ENCODE data around the gene P4HA2. TPM values are rescaled to one million over a fixed set of nuclear protein-coding genes. Genes with fewer than 3 reads are reported as not detected.
A peak's percentile ranks its signal among the peaks of the same experiment; 100 is the strongest.

The P4HA2 gene
- total RNA-seq, 1 experiment from 2014 or later = 222 TPM

GRCh38 chr5:132260051-132260450 is 32.4 kb upstream of the P4HA2 start:
- DNase-seq (ENCODE audit: low read depth in 1 of 2, low spot score in 2 of 2) = peak; percentile 57 to 58

DNA sequence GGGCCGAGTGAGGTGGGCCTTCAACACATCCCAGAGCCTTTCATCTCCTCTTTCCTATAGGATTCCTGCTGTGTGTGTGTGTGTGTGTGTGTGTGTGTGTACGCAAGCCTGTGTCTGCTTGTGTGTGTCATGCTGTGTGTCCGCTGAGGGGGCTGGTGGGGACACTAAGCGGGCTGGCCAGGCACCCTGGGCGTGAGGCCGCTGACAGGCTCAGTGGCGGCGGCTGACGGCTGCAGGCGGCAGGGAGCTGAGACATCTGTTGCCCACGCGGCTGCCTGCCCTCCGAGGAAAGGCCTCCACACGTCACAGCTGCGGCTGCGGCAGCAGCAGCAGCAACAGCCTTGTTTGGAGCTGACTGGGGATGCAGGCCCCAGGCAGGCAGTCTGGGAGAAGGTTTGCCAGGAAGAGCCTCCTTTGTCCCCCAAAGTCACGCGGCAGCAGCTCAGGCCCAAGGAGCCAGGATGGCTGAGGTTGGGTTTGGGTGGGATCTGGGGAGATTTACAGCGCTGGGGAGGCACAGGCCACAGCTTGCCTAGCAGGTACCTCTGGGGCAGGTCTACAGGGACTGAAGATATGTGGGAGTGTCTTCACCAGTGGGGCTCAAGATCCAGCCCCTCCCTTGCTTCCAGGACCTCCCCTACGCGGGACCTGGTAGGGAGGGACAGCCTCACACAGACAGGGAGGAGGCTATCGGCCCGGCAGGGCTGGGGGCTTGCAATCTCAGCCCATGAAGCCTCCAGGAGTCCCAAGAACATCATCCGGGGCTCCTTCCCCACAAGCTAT is 31.6 kb upstream of the P4HA2 start:
- Histone ChIP-seq H3K4me1 (replicated peaks) (peaks cover 72% of the 10 kb centered on the region), H3K27ac (peak overlapping the region; percentile 77), H3K4me3 (peak overlapping the region; percentile 80), H3K27me3 (replicated peaks) (no peaks in the 10 kb centered on the region), H3K36me3 (peaks cover 48% of the 10 kb centered on the region), H3K9me3 (replicated peaks) (no peaks in the 10 kb centered on the region)
- DNase-seq (ENCODE audit: low read depth in 1 of 2, low spot score in 2 of 2) = peak; percentile 79 to 90

More at GRCh38 chr5:132260051-132260450, 32.4 kb upstream of the P4HA2 start:
- no peaks in the 10 kb centered on the region for H3K9me3 ChIP-seq (replicated peaks)
- peak overlapping the region; percentile 77 for H3K27ac ChIP-seq
- peak overlapping the region; percentile 80; the same call in 1 of the 2 replicates for H3K4me3 ChIP-seq
- H3K4me1 ChIP-seq (replicated peaks) = peaks cover 80% of the 10 kb centered on the region
- H3K36me3 ChIP-seq = peaks cover 55% of the 10 kb centered on the region
- no peaks in the 10 kb centered on the region for H3K27me3 ChIP-seq (replicated peaks)

DNA sequence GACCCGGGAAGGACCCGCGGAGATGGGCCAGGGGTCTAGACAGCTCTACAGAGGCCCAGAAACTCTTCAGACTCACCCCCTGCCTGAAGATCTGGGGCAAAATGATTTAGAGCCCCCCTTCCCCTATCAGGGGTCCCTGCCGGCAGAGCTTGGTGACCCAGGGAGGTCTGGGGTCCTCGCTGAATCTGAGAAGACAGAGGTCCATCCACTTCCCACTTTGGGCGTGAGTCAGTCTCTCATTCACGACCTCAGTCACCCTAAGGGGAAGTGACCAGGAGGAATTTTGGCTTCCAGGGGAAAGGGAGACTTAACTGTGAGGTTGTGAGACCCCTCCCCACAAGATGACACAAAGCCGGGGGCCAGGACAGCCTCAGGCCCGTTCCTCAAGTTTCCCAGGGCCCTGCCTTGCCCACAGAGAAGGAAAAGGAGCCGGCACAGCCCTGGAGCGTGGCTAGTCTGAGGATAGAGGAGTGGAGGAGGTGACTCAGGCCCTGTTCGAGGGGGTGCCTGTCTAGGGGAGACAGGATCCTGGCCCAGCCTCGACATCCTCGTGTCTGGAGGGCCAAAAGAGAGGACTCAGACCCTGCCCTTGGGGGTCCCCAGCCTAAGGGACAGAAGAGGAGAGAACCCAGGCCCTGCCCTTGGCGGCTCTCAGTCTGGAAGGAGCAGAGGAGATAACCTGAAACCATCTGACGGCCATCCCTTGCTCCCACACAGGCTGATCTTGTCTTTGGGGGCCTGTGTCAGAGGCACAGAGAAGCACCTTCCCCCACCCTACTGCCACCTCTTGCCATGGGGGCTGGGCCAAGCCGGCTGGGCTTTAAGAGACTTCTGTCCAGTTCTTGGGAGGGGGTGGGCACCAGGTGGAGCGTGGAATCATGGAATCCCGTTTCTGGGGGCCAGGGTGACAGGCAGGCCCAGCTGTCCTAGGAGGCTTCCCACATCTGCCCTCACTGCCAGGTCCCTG is 30.7 kb upstream of the P4HA2 start:
- Histone ChIP-seq H3K4me3 (peak overlapping the region; percentile 80), H3K36me3 (peaks cover 39% of the 10 kb centered on the region), H3K27me3 (replicated peaks) (no peaks in the 10 kb centered on the region), H3K9me3 (replicated peaks) (no peaks in the 10 kb centered on the region), H3K4me1 (replicated peaks) (peaks cover 64% of the 10 kb centered on the region), H3K27ac (peak overlapping the region; percentile 77)
- peak; percentile 77 to 85 for DNase-seq (ENCODE audit: low read depth in 1 of 2, low spot score in 2 of 2)

DNA sequence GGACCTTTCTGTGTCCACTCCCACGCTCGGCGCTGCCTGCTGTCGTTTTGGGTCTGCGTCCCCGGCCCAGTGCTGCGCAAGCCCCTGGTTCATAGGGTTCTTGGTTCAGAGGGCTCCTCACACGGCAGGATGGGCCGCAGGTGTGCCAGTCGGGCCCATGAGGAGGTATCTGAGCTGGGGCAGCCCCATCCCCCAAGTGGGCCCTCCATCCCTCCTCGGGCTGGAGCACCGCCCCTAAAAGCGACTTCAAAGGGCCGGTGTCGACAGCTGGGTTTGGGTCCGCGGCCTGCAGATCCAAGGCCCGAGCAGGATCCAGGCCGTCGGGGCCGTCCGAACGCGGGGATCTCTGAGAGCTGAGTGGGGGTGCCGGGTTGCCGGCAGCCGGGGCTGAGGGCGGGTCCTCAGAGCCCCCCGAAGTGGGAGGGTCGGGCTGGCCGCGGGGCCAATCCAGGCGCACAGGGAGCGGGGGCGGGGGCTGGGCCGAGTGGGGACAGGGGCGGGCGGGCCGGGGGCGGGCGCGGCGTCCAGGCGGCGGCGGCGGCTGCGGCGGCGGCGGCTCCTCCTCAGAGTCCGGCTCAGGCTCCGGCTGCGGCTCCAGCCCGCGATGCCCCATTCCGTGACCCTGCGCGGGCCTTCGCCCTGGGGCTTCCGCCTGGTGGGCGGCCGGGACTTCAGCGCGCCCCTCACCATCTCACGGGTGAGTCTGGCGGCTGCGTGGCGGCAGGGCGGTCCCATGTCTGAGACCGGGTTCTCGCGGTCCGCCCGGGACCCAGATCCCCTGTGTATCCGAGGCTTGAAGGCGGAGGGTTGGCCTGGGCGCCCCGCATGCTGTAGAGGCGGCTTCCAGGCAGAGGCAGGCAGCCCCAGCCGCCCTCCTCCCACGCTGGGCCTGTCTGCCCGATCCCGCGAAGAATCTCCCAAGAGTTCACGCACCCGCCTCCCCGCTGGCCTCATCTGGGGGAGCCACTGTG is 29.8 kb upstream of the P4HA2 start, which contains the start of gene PDLIM4:
Gene PDLIM4 (plus strand): TSS at position 566 of the 971 bp plus-strand sequence. CDS start 39 bp downstream, at position 605.
- Histone ChIP-seq H3K4me1 (replicated peaks) (peaks cover 54% of the 10 kb centered on the region), H3K27ac (peak within 1 kb of the TSS; percentile 77), H3K4me3 (peak within 1 kb of the TSS; percentile 80), H3K36me3 (peaks cover 30% of the 10 kb centered on the region), H3K9me3 (replicated peaks) (no peaks in the 10 kb centered on the region), H3K27me3 (replicated peaks) (no peaks in the 10 kb centered on the region)
- DNase-seq (ENCODE audit: low read depth in 1 of 2, low spot score in 2 of 2) = peak; percentile 67 to 77

DNA sequence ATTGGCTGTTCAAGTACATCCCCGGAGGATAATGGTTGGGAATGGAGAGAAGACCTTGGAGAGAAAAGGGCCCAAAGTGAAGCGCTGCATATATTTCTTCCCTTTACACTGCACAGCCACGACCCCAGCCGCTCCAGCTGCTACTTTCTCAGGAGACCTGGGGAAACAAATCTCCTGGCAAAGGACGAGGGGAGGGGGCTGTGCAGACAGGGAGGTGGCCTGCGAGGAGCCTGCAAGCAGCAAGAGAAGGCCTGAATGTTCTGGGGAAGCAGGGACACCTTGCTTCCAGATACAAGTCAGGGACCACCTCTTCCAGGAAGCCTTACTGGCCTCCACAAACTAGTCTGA is 29.1 kb upstream of the P4HA2 start:
- H3K4me3 ChIP-seq = peak overlapping the region; percentile 80
- H3K36me3 ChIP-seq = peaks cover 23% of the 10 kb centered on the region
- peak in 1 of 2 experiments; percentile 41 for DNase-seq (ENCODE audit: low read depth in 1 of 2, low spot score in 2 of 2)
- no peak overlapping the region for H3K27ac ChIP-seq
- H3K27me3 ChIP-seq (replicated peaks) = no peaks in the 10 kb centered on the region
- peaks cover 47% of the 10 kb centered on the region for H3K4me1 ChIP-seq (replicated peaks)
- no peaks in the 10 kb centered on the region for H3K9me3 ChIP-seq (replicated peaks)

DNA sequence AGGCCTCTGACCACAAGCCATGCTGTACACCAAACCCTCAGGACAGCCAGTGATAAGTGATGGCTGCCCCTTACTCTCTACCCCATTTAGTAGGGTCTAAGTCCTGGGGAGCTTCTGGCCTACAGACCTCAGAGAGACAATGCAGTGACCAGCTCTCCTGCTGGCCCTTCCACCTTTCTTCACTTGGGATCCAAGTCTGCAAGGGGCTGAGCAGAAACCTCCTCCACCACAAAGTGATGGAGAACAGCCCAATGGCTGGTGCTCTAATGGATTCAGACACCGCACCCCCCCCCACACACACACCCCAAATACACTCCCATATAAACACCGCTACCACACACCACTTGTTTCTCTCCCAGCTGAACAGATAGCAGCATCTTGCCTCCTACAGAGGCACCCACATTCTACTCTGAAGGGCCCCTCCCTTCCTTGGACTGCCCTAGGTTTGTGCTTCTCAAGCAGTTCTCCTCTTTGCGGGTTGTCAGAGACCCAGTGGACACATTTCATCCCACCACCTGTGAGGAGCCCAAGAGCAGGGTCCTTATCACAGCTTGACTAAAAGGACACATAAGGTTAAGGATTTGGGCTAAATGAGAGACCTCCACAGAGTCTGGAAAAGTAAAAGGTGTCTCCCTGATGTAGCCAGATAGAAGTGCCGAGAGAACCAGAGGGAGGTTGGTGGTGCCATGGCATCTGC is 28.6 kb upstream of the P4HA2 start:
- H3K4me1 ChIP-seq (replicated peaks) = peaks cover 45% of the 10 kb centered on the region
- peaks cover 19% of the 10 kb centered on the region for H3K36me3 ChIP-seq
- H3K27me3 ChIP-seq (replicated peaks) = no peaks in the 10 kb centered on the region
- no peaks in the 10 kb centered on the region for H3K9me3 ChIP-seq (replicated peaks)
- no peak overlapping the region for H3K27ac ChIP-seq
- H3K4me3 ChIP-seq = no peak overlapping the region
- peak in 1 of 2 experiments; percentile 34 for DNase-seq (ENCODE audit: low read depth in 1 of 2, low spot score in 2 of 2)

GRCh38 chr5:132254321-132254977 is 26.8 kb upstream of the P4HA2 start:
- H3K27me3 ChIP-seq (replicated peaks) = no peaks in the 10 kb centered on the region
- DNase-seq (ENCODE audit: low read depth in 1 of 2, low spot score in 2 of 2) = peak in 1 of 2 experiments; percentile 40
- no peak overlapping the region for H3K27ac ChIP-seq
- no peak overlapping the region for H3K4me3 ChIP-seq
- peaks cover 6% of the 10 kb centered on the region for H3K36me3 ChIP-seq
- H3K4me1 ChIP-seq (replicated peaks) = peaks cover 27% of the 10 kb centered on the region
- H3K9me3 ChIP-seq (replicated peaks) = no peaks in the 10 kb centered on the region

GRCh38 chr5:132253452-132254320 is 26.0 kb upstream of the P4HA2 start:
- no peaks in the 10 kb centered on the region for H3K27me3 ChIP-seq (replicated peaks)
- peaks cover 4% of the 10 kb centered on the region; the same call in 1 of the 2 replicates for H3K36me3 ChIP-seq
- peak in 1 of 2 experiments; percentile 42 for DNase-seq (ENCODE audit: low read depth in 1 of 2, low spot score in 2 of 2)
- H3K27ac ChIP-seq = no peak overlapping the region
- no peaks in the 10 kb centered on the region for H3K9me3 ChIP-seq (replicated peaks)
- peaks cover 19% of the 10 kb centered on the region for H3K4me1 ChIP-seq (replicated peaks)
- H3K4me3 ChIP-seq = no peak overlapping the region

DNA sequence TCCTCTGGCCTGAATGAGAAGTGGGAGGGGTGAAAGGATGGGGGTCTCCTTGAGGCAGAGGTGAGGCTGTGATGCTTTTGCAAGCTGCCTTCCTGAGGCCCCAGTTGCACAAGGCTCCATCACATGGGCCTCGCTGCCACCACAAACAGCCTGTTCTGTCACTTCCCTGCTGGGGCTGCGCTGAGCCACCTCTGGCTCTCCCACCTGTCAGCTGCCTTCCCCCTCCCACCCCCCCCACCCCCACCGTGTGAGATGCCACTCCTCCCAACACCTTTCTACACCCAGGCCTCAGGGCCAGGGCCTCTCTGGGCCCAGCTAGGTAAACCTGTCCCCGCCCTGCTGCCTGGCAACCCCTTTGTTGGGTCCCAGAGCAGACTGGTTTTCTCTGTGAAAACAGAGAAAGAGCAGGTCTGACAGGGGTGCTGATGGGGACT is 25.4 kb upstream of the P4HA2 start:
- Histone ChIP-seq H3K36me3 (peaks cover 4% of the 10 kb centered on the region; the same call in 1 of the 2 replicates), H3K4me3 (no peak overlapping the region), H3K27ac (no peak overlapping the region), H3K9me3 (replicated peaks) (no peaks in the 10 kb centered on the region), H3K27me3 (replicated peaks) (no peaks in the 10 kb centered on the region), H3K4me1 (replicated peaks) (peaks cover 13% of the 10 kb centered on the region)
- DNase-seq (ENCODE audit: low read depth in 1 of 2, low spot score in 2 of 2) = peak in 1 of 2 experiments; percentile 42

DNA sequence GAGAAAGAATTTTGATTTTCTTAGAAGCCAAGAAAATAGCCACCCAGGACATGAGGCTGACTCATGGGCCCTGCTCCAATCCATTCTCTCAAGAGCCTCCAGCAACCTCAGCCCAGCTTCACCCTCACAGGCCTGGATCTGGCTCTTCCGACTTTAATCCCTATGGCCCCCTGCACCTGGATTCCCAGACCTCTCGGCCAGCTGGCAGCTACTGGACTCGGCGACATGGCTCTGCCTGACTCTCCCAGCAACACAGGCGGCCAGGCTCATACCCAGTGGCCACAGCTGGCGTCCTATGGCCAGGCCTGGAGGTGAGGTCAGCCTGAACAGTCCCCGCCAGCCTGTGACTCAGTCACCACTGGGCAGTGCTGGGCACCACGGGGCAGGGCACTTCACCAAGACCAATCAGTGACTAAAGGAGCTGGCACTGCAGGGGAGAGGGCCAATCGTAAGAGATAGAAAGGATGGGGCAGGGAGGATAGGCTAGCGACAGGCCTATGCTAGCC is 23.6 kb upstream of the P4HA2 start:
- no peaks in the 10 kb centered on the region for H3K27me3 ChIP-seq (replicated peaks)
- DNase-seq (ENCODE audit: low read depth in 1 of 2, low spot score in 2 of 2) = peak in 1 of 2 experiments; percentile 46
- no peak overlapping the region for H3K27ac ChIP-seq

DNA sequence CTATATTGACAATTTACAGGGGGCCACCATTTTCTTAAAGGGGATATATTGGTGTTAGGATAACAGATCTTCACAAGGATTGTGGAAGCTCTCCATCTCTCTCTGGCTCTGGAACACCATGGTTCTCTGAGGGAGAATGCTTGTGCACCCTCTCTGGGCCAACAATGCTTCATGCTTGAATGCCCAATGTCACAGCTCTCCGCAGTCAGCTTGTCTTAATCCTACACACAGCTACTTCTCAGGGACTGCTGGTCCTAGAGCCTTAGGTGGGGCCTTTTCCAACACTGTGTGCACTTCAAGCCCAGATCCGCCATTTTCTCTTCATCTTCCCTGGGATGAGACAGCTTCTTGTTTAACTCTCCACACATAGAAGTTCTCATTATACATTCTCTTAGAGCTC is 22.9 kb upstream of the P4HA2 start:
- no peak overlapping the region for H3K27ac ChIP-seq
- no peaks in the 10 kb centered on the region for H3K27me3 ChIP-seq (replicated peaks)
- DNase-seq (ENCODE audit: low read depth in 1 of 2, low spot score in 2 of 2) = peak in 1 of 2 experiments; percentile 35
- no peaks in the 10 kb centered on the region for H3K9me3 ChIP-seq (replicated peaks)
- no peak overlapping the region for H3K4me3 ChIP-seq
- no peaks in the 10 kb centered on the region for H3K36me3 ChIP-seq
- 0 out of 2 replicates have a peak, but pooled peaks cover 3% of the 10 kb centered on the region for H3K4me1 ChIP-seq (replicated peaks)

More for the DNA sequence above, 23.6 kb upstream of the P4HA2 start:
- Histone ChIP-seq H3K4me1 (replicated peaks) (0 out of 2 replicates have a peak, but pooled peaks cover 3% of the 10 kb centered on the region), H3K36me3 (no peaks in the 10 kb centered on the region), H3K4me3 (no peak overlapping the region), H3K9me3 (replicated peaks) (no peaks in the 10 kb centered on the region)
